Non-pigmented ciliary epithelial cell (primary cell): Measurements from ENCODE around the gene MRPL12.

ENCODE experiments used
- DNase-seq: peaks from one replicate; pipeline ENCODE4 v3.0.0-alpha.2; 2010; ENCODE audit warnings: low read depth

The MRPL12 gene

DNA sequence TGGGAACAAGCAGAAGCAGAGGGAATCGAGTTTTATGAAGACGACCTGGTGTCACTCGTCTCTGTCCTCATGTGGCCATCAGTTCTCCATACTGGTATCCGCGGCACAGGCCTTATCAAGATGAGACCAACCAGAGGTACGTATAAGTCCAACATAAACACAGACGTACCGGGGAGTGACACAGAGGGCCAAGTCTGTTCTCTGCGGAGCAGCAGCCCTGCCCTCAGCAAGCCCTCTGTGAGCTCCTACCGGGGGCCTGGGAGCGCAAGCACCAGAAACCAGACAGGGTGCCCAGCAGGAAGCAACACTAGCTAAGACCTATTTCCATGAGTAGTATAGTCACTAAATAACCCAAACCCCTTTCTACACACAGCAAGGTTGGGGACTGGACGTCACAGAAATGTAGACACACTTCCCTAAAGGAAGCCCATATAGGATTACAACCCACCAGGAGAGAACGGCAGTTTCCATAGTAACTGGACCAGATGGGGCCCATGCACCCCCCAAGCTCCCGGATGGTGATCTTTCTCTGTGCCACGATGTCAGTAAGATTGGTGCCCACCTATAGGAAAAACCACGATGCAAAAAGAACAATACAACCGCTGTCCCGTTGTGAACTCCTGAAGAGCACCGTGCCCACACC lies 20.5 kb upstream of the MRPL12 start:
- DNase-seq: no peak

DNA sequence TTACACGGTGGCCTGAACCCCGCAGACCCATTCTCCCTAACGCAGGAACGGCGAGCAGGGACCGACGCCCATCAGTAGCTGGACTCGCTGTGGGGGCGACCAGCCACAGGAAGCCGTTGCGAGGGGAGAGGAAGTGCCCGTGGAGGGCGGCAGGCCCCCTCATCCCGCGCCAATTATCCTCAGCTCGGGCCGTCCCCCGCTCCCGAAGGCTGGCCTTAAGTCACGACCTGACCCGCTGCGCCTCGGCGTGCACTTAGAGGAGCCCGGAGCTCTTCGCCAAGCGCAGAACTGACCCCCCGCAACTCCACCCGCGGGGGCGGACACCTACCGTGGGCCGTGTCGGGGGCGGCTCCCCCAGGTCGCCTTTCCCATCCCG lies 20.0 kb upstream of the MRPL12 start:
- no peak for DNase-seq

DNA sequence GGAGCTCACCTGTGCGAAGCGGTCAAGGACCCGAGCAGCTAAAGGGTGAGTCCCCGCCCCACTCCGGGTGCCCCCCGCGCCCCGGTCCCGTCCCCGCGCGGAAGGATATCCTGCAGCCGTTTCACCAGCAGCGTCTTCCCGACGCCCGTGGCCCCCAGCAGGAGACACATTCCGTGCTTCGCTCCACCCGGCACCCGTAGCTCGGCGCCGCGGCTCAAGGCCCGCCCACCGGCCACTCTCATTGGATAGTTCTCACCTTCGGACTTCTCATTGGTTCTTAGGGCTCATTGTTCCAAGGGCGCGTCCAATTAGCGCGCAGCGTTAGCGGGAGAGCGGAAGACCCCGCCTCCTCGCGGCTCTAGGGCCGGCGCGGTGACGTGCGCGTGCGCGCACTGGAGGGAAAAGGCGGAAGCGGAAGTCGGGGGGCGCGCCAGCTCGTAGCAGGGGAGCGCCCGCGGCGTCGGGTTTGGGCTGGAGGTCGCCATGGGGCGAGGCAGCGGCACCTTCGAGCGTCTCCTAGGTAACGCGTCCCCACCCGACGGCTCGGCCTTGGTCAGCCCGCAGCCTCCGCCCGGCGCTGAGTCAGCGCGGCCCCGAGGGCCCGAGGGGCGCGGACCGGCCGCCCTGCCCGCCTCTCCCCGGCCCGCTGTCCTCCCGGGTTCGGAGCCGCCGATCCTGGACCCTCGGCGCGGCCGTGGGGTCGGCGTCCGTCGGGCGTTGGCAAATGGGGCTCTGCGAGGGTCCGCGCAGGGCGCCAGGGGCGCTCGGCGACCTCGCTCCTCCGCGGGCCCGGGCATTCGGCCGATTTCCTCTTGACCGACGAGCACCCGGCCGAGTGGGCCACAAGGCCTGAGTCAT lies 19.4 kb upstream of the MRPL12 start, which contains the start of the genes ARL16 and HGS:
Gene ARL16 (minus strand): TSS at position 214 of the 858 bp plus-strand sequence. CDS start 44 bp downstream, at position 170.
Gene HGS (plus strand): TSS at position 428 of the 858 bp plus-strand sequence. CDS start 56 bp downstream, at position 484.
- peak; percentile 96 for DNase-seq

DNA sequence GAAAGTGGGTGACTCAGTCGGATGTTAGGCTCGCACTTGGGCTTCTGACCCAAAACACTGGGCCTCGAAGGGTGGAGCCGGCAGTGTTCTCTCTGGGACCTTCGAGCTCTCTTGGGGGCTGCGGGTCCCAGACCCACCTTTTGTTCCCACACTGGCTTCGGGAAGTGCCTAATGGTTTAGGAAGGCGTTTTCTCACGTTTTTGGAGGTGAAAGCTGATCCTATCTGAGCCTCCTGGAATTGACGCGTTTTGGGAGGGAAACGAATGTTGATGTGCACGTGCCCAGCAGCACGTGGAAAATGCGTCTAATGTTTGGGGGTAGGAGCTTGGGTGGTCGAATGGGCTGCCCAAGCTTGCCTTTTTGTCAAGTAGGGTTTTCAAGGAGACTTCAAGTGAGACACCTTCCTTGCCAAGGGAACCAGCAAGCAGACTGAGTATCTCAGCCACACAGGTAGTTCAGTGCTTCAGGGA lies 18.7 kb upstream of the MRPL12 start:
- no peak for DNase-seq

DNA sequence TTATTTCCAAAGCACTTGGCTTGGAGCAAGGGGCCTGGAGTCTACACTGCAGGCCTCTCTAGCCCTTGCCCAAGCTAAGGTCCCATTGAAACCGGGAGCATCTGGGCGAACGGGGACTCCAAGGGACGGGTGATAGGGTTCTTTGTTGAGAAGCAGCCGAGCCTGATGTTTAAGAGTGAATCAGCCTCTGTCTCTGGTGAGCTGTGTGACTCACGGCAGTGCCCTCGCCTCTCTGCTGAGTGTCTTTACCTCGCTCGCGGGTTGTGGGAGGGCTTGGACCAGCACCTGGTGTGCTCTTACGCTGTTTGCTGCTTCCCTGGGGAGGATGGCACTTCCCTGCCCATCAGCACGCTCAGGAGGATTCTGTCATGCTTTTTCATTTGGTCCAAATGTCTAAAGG lies 18.1 kb upstream of the MRPL12 start:
- DNase-seq: peak; percentile 45

DNA sequence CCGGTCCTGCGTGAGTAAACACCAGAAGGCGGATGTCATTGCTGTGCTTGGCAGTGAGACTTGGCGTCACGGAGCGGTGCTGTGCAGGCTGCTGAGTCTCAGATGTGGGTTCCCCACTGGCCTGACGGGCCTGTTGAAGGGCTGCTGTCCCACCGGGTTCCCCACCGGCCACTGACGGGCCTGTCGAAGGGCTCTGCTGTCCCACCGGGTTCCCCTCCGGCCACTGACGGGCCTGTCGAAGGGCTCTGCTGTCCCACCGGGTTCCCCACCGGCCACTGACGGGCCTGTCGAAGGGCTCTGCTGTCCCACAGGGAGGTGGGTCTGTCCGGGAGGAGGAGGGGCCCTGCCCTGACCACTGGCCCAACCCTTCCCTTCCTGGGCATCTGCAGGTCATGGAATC lies 16.6 kb upstream of the MRPL12 start:
- DNase-seq: no peak

DNA sequence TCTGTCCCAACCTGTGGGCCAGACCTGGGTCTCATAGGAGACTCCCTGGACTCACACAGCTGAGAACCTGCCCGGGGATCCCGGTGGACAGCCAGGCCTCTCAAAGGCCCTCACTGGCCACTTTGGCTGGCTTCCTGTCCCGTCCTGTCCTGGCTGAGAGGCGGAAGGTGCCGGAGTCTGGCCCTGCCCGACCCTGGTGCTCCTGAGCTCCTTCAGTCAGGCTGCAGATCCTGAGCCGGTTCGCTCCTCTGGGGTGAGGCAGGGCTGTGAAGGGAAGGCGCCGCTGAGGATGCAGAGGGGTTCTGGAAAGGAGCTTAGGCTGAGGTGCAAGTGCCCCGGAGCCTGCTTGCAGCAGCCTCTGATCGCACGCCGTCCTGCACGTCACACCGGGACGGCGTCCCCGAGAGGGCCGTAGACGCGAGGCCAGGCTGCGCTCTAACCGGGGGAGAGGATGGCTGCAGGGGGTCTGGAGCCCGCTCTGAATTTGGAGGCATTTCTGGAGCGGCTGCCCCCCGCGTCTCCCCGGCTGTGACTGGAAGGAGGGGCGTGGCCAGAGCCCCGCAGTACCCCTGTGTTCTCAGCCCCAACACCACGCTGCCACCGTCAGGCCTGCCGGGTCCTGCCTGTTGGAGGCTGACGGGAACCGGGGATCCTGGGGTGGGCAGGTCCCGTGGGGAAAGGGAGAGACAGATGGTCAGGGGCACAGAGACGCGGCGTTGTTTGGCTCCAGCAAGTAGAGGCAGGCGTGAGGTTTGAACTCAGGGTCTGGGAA lies 15.2 kb upstream of the MRPL12 start:
- DNase-seq: no peak

DNA sequence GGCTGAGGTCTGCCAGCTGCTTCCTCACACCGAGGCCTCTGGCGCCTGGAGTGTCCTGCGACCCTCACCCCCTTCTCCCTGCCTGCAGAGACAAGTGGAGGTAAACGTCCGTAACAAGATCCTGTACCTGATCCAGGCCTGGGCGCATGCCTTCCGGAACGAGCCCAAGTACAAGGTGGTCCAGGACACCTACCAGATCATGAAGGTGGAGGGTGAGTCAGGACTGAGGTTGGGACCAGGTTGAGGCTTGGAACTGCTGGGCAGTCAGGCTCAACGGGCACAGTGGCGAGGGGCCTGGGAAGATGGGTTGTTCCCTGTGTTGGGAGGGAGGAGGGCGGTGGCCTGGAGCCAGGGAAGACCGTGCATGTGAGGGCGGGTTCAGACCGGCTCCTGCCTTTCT lies 14.6 kb upstream of the MRPL12 start:
- DNase-seq: no peak

DNA sequence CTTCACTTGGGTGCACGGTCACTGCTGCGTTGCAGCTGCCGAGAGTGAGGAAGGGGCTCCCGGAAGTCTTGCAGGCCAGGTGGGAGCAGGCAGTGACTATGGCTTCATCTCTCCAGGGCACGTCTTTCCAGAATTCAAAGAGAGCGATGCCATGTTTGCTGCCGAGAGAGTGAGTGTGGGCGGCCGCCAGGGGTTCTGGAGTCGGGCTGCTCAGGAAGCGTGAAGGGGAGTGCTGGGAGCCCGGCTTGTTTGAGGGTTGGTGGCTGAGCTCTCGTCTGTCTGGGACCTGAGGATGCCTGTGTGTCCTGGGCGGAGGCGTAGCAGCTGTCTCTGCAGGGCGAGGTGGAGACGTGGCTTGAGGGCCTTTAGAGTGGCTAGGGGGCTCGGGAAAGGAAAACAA lies 13.1 kb upstream of the MRPL12 start:
- no peak for DNase-seq

DNA sequence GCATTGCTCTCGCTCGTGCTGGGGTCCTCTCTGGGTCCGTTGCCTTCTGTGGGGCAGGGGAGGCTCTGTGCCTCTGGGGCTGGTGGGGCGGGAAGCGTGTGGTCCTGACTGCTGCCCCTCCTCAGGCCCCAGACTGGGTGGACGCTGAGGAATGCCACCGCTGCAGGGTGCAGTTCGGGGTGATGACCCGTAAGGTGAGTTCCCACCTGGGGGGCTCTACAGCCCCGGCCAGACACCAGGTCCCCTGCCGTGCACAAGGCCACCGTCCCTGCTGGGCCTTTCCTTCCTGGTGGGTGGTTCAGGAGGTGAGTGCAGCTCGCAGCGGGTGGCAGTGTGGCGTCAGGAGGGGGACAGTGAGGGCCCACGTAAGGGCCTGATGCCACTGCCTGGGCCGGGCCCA lies 12.6 kb upstream of the MRPL12 start:
- no peak for DNase-seq

DNA sequence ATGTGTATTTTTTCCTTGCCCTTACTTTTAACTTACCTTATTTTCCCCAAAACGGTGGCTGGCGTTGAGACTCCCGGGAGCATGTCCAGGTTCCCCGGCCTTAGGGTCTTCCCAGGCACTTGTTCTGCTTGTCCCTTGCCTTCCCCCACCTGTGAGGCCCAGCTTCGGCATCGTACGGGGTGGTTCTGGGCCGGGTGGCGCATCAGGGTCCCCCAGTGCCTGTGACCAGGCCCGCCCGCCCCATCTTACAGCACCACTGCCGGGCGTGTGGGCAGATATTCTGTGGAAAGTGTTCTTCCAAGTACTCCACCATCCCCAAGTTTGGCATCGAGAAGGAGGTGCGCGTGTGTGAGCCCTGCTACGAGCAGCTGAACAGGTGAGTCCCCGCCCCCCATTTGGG lies 12.0 kb upstream of the MRPL12 start:
- DNase-seq: no peak

DNA sequence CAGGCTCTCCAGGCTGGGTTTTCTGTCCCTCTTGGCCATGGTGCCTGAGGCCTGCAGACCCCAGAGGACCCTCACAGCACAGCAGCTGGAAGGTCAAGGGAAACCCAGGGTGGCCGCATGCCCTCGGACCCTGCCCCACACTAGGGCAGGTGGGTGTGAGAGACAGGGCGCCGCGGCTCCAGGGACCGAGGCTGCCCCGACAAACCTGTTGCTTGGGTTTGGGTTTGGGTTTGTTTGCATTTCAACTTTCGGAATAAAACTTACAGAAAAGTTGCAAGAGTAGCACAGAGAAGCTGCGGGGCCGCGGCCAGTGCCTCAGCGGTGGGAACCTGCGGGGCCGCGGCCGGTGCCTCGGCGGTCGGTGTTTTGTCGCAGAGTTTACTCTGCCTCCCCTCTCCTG lies 11.6 kb upstream of the MRPL12 start:
- no peak for DNase-seq

DNA sequence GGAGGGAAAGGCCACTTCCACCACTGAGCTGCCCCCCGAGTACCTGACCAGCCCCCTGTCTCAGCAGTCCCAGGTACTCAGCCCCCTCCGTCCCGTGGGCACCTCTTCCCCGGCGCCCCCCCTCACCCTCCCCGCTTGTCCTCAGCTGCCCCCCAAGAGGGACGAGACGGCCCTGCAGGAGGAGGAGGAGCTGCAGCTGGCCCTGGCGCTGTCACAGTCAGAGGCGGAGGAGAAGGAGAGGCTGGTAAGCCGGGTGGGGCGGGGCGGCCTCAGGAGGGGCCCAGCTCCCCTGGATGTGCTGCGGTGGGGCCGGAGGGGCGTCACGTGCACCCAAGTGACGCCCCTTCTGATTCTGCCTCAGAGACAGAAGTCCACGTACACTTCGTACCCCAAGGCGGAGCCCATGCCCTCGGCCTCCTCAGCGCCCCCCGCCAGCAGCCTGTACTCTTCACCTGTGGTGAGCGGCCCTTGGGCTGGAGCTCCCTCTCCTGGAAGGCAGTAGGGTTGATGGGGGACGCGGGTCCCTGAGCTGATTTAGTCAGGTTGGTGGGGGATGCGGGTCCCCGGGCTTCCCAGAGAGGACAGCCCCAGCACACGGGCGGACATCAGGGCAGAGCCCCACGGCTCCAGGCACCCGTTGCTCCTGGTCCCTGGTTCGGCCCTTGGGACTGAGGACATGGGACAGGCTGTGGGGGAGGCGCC lies 9.5 kb upstream of the MRPL12 start:
- no peak for DNase-seq

DNA sequence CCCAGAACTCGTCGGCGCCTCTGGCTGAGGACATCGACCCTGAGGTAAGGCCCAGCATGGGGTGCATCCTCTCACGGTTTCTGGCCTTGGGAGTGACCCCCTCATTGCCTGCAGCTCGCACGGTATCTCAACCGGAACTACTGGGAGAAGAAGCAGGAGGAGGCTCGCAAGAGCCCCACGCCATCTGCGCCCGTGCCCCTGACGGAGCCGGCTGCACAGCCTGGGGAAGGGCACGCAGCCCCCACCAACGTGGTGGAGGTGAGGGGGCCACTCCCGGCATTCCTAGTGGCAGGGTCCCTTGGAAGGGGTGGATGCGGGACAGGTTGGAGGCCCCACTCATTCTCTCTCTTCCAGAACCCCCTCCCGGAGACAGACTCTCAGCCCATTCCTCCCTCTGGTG lies 8.4 kb upstream of the MRPL12 start:
- DNase-seq: no peak

DNA sequence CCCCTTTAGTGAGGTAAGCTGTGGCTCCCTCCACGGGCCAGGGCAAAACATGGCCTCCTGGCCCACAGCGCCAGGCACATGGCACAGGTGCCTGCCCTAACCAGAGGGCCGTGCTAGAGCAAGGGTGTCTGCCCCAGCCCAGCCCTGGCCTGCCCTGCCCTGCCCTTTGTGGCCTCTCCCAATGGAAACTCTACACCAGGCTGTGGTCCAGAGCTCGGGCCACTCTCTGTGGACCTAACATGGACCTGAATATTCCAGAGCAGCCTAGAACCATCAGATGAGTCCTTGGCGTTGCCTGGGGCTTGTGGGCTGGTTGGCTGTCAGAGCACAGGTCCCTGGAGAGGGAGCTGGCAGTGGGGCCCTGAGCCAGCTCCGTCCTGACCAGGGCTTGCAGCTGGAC lies 8.0 kb upstream of the MRPL12 start:
- no peak for DNase-seq

DNA sequence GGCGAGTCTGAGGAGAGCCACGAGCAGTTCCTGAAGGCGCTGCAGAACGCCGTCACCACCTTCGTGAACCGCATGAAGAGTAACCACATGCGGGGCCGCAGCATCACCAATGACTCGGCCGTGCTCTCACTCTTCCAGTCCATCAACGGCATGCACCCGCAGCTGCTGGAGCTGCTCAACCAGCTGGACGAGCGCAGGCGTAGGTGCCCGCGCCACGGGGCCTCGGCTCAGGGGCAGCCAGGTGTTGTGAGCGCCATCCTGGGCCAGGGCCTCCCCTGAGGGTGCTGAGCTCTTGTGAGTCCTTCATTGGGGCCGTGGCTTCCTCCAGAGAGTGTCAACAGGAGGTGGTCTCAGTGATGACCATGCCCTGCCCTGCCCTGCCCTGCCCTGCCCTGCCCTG lies 7.4 kb upstream of the MRPL12 start:
- DNase-seq: no peak

DNA sequence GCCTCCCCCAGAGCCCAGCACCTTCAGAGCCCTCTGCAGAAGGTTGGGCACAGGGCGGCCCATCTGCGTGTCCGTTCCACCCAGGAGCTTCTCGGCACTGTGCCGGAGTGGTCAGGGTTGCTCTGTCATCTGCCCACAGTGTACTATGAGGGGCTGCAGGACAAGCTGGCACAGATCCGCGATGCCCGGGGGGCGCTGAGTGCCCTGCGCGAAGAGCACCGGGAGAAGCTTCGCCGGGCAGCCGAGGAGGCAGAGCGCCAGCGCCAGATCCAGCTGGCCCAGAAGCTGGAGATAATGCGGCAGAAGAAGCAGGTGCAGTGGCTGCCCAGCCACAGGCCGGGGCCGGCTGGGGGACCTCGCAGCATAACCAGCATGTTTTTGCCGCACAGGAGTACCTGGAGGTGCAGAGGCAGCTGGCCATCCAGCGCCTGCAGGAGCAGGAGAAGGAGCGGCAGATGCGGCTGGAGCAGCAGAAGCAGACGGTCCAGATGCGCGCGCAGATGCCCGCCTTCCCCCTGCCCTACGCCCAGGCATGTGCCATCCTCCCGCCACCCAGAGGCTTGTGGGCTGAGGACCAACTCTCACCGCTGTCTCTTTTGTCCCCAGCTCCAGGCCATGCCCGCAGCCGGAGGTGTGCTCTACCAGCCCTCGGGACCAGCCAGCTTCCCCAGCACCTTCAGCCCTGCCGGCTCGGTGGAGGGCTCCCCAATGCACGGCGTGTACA lies 6.8 kb upstream of the MRPL12 start:
- no peak for DNase-seq

DNA sequence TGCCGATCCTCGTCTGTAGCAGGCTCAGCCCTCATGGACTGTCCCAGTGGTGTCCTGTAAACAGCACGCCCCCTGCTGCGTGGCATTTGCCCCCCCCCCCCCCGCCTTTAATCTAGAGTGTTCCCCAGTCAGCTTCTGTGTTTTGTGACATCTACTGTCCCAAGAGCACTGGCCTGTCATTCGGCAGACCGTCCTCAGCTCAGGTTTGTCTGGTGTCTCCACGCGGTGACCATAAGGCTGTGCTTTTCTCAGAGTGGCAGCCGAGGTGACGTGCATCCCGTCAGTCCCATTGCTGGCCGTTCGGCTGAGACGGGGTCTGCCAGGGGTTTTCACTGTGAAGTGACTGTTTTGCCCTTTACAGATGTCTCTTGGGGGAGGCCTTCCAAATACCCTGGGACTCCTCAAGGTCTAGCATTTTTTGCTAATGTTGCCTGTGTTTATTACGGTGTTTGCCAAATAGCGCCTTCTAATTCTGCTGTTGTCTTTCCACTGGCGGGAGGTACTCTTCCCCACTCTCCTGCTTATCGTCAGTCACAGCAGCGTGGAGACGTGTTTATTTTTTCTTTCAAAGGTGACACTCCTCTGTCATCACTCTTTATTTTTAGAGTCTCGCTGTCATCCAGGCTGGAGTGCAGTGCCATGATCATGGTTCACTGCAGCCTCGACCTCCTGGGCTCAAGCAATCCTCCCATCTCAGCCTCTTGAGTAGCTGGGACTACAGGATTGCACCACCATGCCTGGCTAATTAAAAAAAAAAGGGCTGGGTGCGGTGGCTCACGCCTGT lies 5.7 kb upstream of the MRPL12 start:
- no peak for DNase-seq

DNA sequence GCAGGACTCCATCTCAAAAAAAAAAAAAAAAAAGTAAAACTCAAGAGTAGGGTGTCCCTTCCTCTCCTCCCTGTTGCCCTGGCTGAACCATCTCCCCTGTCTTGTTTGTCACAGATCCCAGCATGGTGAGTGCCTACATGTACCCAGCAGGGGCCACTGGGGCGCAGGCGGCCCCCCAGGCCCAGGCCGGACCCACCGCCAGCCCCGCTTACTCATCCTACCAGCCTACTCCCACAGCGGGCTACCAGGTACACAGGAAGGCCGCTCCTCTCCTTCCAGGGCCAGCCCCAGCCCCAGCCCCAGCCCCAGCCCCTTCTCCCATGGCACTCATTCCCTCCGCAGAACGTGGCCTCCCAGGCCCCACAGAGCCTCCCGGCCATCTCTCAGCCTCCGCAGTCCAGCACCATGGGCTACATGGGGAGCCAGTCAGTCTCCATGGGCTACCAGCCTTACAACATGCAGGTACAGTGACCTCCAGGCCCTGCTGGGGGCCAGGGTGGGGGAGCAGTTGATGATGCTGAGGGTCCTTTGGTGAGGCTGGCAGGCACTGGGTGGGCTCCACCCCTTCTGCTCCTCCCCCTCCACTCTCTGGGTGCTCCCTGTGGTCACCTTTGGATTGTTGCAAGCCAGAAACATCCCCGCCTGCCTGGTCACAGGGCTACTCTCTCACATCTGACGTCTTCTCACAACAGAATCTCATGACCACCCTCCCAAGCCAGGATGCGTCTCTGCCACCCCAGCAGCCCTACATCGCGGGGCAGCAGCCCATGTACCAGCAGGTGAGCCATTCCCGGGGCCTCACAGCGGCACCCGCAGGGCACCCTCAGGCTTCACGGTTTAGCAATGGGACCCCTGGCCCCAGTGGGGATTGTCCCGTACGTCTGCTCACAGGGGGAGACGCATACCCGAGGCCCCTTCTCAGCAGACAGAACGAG lies 2.5 kb upstream of the MRPL12 start:
- DNase-seq: no peak
